ENCODE results near the gene MYMX.

DNA sequence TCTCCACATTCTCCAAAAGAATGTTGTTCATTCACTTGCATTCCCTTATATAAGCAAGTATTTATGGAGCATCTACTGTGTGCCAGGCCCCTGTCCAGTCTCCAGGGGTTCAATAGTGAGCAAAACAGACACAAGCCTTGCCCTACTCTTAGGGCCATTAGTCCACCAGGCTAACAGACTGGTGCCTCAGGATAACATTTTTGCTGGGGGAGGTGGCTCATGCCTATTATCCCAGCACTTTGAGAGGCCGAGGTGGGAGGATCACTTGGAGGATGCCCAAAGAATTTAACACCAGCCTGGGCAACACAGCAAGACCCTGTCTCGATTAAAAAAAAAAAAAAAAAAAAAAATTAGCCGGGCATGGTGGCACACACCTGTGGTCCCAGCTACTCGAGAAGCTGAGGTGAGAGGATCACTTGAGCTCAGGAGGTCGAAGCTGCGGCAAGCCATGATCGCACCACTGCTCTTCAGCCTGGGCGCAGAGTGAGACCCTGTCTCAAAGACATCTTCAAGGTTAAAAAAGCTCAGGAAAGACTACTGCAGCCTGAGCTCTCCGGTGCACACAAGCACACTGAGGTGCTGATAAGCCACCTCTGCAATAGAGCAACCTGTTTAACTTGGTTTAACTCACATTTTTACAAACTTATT is 38.2 kb upstream of the MYMX start:
- TF ChIP-seq POLR2A (IDR thresholded peaks at IDR 0.05; ENCODE audit: low read depth, low read length) = no peak
- TF ChIP-seq, protein P1, sequence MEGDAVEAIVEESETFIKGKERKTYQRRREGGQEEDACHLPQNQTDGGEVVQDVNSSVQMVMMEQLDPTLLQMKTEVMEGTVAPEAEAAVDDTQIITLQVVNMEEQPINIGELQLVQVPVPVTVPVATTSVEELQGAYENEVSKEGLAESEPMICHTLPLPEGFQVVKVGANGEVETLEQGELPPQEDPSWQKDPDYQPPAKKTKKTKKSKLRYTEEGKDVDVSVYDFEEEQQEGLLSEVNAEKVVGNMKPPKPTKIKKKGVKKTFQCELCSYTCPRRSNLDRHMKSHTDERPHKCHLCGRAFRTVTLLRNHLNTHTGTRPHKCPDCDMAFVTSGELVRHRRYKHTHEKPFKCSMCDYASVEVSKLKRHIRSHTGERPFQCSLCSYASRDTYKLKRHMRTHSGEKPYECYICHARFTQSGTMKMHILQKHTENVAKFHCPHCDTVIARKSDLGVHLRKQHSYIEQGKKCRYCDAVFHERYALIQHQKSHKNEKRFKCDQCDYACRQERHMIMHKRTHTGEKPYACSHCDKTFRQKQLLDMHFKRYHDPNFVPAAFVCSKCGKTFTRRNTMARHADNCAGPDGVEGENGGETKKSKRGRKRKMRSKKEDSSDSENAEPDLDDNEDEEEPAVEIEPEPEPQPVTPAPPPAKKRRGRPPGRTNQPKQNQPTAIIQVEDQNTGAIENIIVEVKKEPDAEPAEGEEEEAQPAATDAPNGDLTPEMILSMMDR (conservative IDR thresholded peaks at IDR 0.05; ENCODE audit: low read depth, low read length) = no peak
- no peak for TF ChIP-seq BHLHE40 (IDR thresholded peaks at IDR 0.05; ENCODE audit: low read depth, low read length)
- no peak for TF ChIP-seq MAZ (IDR thresholded peaks at IDR 0.05; ENCODE audit: borderline replicate concordance, low read depth, low read length)
- TF ChIP-seq RCOR1 (IDR thresholded peaks at IDR 0.05; ENCODE audit: insufficient replicate concordance, low read length) = no peak
- no peak for TF ChIP-seq RFX5 (IDR thresholded peaks at IDR 0.05; ENCODE audit: low read depth, low read length)
- TF ChIP-seq RAD21 (IDR thresholded peaks at IDR 0.05; ENCODE audit: low read length) = no peak
- TF ChIP-seq, protein P2, sequence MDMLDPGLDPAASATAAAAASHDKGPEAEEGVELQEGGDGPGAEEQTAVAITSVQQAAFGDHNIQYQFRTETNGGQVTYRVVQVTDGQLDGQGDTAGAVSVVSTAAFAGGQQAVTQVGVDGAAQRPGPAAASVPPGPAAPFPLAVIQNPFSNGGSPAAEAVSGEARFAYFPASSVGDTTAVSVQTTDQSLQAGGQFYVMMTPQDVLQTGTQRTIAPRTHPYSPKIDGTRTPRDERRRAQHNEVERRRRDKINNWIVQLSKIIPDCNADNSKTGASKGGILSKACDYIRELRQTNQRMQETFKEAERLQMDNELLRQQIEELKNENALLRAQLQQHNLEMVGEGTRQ (IDR thresholded peaks at IDR 0.05; ENCODE audit: low read depth, low read length) = no peak
- TF ChIP-seq ELK1 (IDR thresholded peaks at IDR 0.05; ENCODE audit: borderline replicate concordance, low read depth, low read length) = no peak
- TF ChIP-seq SMC3 (IDR thresholded peaks at IDR 0.05; ENCODE audit: low read depth, low read length) = no peak

All from IMR-90 (cell line).